HEK293T (cell line): ENCODE data around the gene APBA2.

ENCODE experiments used
- CTCF ChIA-PET: fragments of 350-600 bp; formaldehyde crosslinking; extraction: SDS; loops from one replicate; lab custom pipeline; 2021; ENCODE audit warnings: antibody characterized with exemption, inconsistent platforms; lab: Yijun Ruan, JAX
- POLR2A ChIA-PET: fragments of 350-600 bp; formaldehyde crosslinking; extraction: SDS; loops from one replicate; lab custom pipeline; 2020; ENCODE audit warnings: antibody characterized with exemption, inconsistent platforms; lab: Yijun Ruan, JAX
- DNase-seq: peaks from one replicate; pipeline ENCODE4 v3.0.0; 2012; ENCODE audit warnings: mixed read lengths; ENCODE audit errors: extremely low spot score
- ARNT ChIP-seq: fragments of 450-650 bp; IDR thresholded peaks from 2 replicates; pipeline ENCODE4 v1.6.1; 2017; ENCODE audit warnings: mild to moderate bottlenecking
- BHLHE40 ChIP-seq: fragments of 450-650 bp; IDR thresholded peaks from 2 replicates; pipeline ENCODE4 v1.6.1; 2016; ENCODE audit warnings: mild to moderate bottlenecking, moderate library complexity, borderline replicate concordance
- CTBP1 ChIP-seq: fragments of 450-650 bp; IDR thresholded peaks from 2 replicates; pipeline ENCODE4 v1.6.1; 2016; ENCODE audit warnings: borderline replicate concordance
- ELF4 ChIP-seq: fragments of 450-650 bp; IDR thresholded peaks from 2 replicates; pipeline ENCODE4 v1.6.1; 2017; ENCODE audit warnings: antibody characterized with exemption
- FOXA1 ChIP-seq: fragments of 450-650 bp; IDR thresholded peaks from 2 replicates; pipeline ENCODE4 v1.6.1; 2016; ENCODE audit warnings: mild to moderate bottlenecking
- FOXK2 ChIP-seq: fragments of 450-650 bp; IDR thresholded peaks from 2 replicates; pipeline ENCODE4 v1.6.1; 2016; ENCODE audit warnings: mild to moderate bottlenecking
- FOXM1 ChIP-seq: fragments of 450-650 bp; IDR thresholded peaks from 2 replicates; pipeline ENCODE4 v1.6.1; 2017; ENCODE audit warnings: mild to moderate bottlenecking, borderline replicate concordance
- HDGF ChIP-seq: fragments of 450-650 bp; IDR thresholded peaks from 2 replicates; pipeline ENCODE4 v1.6.1; 2017; ENCODE audit warnings: antibody characterized with exemption, borderline replicate concordance
- L3MBTL2 ChIP-seq: fragments of 450-650 bp; conservative IDR thresholded peaks from 2 replicates; pipeline ENCODE4 v1.6.1; 2016; ENCODE audit warnings: mild to moderate bottlenecking
- LEF1 ChIP-seq: fragments of 450-650 bp; IDR thresholded peaks from 2 replicates; pipeline ENCODE4 v1.6.1; 2017; ENCODE audit warnings: mild to moderate bottlenecking, borderline replicate concordance
- NFRKB ChIP-seq: fragments of 450-650 bp; IDR thresholded peaks from 2 replicates; pipeline ENCODE4 v1.6.1; 2016; ENCODE audit warnings: mild to moderate bottlenecking, moderate library complexity
- PKNOX1 ChIP-seq: fragments of 450-650 bp; IDR thresholded peaks from 2 replicates; pipeline ENCODE4 v1.6.1; 2016
- SP1 ChIP-seq: fragments of 450-650 bp; IDR thresholded peaks from 2 replicates; pipeline ENCODE4 v1.6.1; 2017
- SUZ12 ChIP-seq: fragments of 450-650 bp; IDR thresholded peaks from 2 replicates; pipeline ENCODE4 v1.6.1; 2016; ENCODE audit warnings: mild to moderate bottlenecking
- TARDBP ChIP-seq: fragments of 450-650 bp; IDR thresholded peaks from 2 replicates; pipeline ENCODE4 v1.6.1; 2016
- ZNF384 ChIP-seq: fragments of 450-650 bp; IDR thresholded peaks from 2 replicates; pipeline ENCODE4 v1.6.1; 2016

APBA2 gene

GRCh38 chr15:29046977-29047376, 161.2 kb downstream of the APBA2 start:
- CTCF ChIA-PET, result no interaction called here
- no peak for TF ChIP-seq PKNOX1
- TF ChIP-seq ZNF384, result no peak
- TF ChIP-seq ARNT, result no peak
- TF ChIP-seq FOXA1, result no peak
- no peak for TF ChIP-seq HDGF
- no peak for TF ChIP-seq TARDBP
- no peak for TF ChIP-seq NFRKB
- no peak for TF ChIP-seq BHLHE40
- no peak for TF ChIP-seq ELF4
- no peak for TF ChIP-seq FOXM1
- no peak for DNase-seq
- POLR2A ChIA-PET, result no interaction called here

GRCh38 chr15:29048011-29048410, 162.2 kb downstream of the APBA2 start:
- no peak for TF ChIP-seq NFRKB
- TF ChIP-seq BHLHE40, result no peak
- TF ChIP-seq FOXA1, result no peak
- POLR2A ChIA-PET, result no interaction called here
- CTCF ChIA-PET, result no interaction called here
- no peak for DNase-seq

- no peak for DNase-seq
- ChIA-PET POLR2A (no interaction called here), CTCF (no interaction called here)
Measured at GRCh38 chr15:29050870-29051269, 165.1 kb downstream of the APBA2 start.

GRCh38 chr15:29051422-29051821, 165.6 kb downstream of the APBA2 start:
- POLR2A ChIA-PET, result no interaction called here

More at GRCh38 chr15:29050870-29051269, 165.1 kb downstream of the APBA2 start:
- no peak for TF ChIP-seq SP1
- no peak for TF ChIP-seq CTBP1
- TF ChIP-seq SUZ12, result no peak
- TF ChIP-seq LEF1, result no peak
- no peak for TF ChIP-seq ARNT
- no peak for TF ChIP-seq BHLHE40

GRCh38 chr15:29053006-29053405, 167.2 kb downstream of the APBA2 start:
- ChIA-PET CTCF (no interaction called here), POLR2A (no interaction called here)
- DNase-seq, result no peak
- no peak for TF ChIP-seq TARDBP
- no peak for TF ChIP-seq ZNF384
- TF ChIP-seq L3MBTL2, result no peak
- TF ChIP-seq ARNT, result no peak
- TF ChIP-seq PKNOX1, result no peak
- TF ChIP-seq ELF4, result no peak
- TF ChIP-seq FOXK2, result no peak
- TF ChIP-seq FOXM1, result no peak

More at GRCh38 chr15:29051422-29051821, 165.6 kb downstream of the APBA2 start:
- CTCF ChIA-PET, result no interaction called here
- DNase-seq, result no peak
- TF ChIP-seq ARNT, result no peak
- no peak for TF ChIP-seq CTBP1
- no peak for TF ChIP-seq PKNOX1
- no peak for TF ChIP-seq TARDBP
- no peak for TF ChIP-seq SUZ12
- TF ChIP-seq FOXA1, result no peak
- no peak for TF ChIP-seq BHLHE40
- TF ChIP-seq ELF4, result no peak
- no peak for TF ChIP-seq SP1
- no peak for TF ChIP-seq NFRKB
- TF ChIP-seq FOXM1, result no peak
- no peak for TF ChIP-seq FOXK2

- CTCF ChIA-PET, result no interaction called here
- POLR2A ChIA-PET, result no interaction called here
- TF ChIP-seq FOXA1 (no peak), LEF1 (no peak), NFRKB (no peak), HDGF (no peak), TARDBP (no peak), PKNOX1 (no peak), CTBP1 (no peak), SUZ12 (no peak), ZNF384 (no peak), FOXM1 (no peak), L3MBTL2 (no peak), ARNT (no peak), FOXK2 (no peak), SP1 (no peak), ELF4 (no peak), BHLHE40 (no peak)
- no peak for DNase-seq
Measured at GRCh38 chr15:29053661-29054131, 167.9 kb downstream of the APBA2 start.
